HFFc6 (cell line): ENCODE data around the gene MRPL2. TPM values are rescaled to one million over a fixed set of nuclear protein-coding genes. Genes with fewer than 3 reads are reported as not detected.
"Not testable (repeated sequence)": the region's sequence is repeated elsewhere in the genome, so short reads cannot be mapped to it uniquely, and the experiment has no call there.

ENCODE experiments used
- DNase-seq: peaks from one replicate; pipeline ENCODE4 v3.0.0-alpha.2; 2018
- H3K27ac Mint-ChIP-seq: 2 replicates; pipeline ENCODE4 v1.8.0; 2020; ENCODE audit warnings: mild to moderate bottlenecking, mixed read lengths
- H3K27me3 Mint-ChIP-seq: 2 replicates; pipeline ENCODE4 v1.8.0; 2021; ENCODE audit warnings: mild to moderate bottlenecking, moderate library complexity, mixed read lengths; ENCODE audit not compliant: insufficient read depth
- H3K36me3 Mint-ChIP-seq: 2 replicates; pipeline ENCODE4 v1.8.0; 2021; ENCODE audit warnings: low read depth, mixed read lengths
- H3K4me1 Mint-ChIP-seq: 2 replicates; pipeline ENCODE4 v1.8.0; 2020; ENCODE audit warnings: low read depth, mixed read lengths
- H3K4me3 Mint-ChIP-seq: 2 replicates; pipeline ENCODE4 v1.8.0; 2020; ENCODE audit warnings: mild to moderate bottlenecking, moderate library complexity, mixed read lengths
- H3K9me3 Mint-ChIP-seq: 2 replicates; pipeline ENCODE4 v1.8.0; 2020; ENCODE audit warnings: mild to moderate bottlenecking, mixed read lengths
- CTCF ChIP-seq: fragments of 200-600 bp; sonication (generic); IDR thresholded peaks from 2 replicates; pipeline ENCODE4 v1.5.0; 2021; ENCODE audit warnings: antibody characterized with exemption, mild to moderate bottlenecking
- total RNA-seq, 6 experiments: library from RNA; stranded (reverse); fragmentation: NEBNext Ultra II Directional; extraction: Animal tissue kit (Norgen Biotek cat#: 25700); gene quantifications; 2 replicates in 1 of 6; 3 replicates in 5 of 6; pipeline ENCODE4 v1.2.3, GENCODE V29; 2021

MRPL2 gene
- total RNA-seq, 6 experiments from 2014 or later, result 52.6 to 62.9 (median 58.7) TPM

- no peaks in the 10 kb centered on the region; the same call in none of the 2 replicates for H3K27me3 Mint-ChIP-seq
- TF ChIP-seq CTCF, result no peak
- H3K27ac Mint-ChIP-seq, result no peak overlapping the region
- H3K4me3 Mint-ChIP-seq, result no peak overlapping the region
- no peaks in the 10 kb centered on the region for H3K9me3 Mint-ChIP-seq
- peaks cover 34% of the 10 kb centered on the region for H3K36me3 Mint-ChIP-seq
- DNase-seq, result no peak
- H3K4me1 Mint-ChIP-seq, result peaks cover 8% of the 10 kb centered on the region
Observed at GRCh38 chr6:43045371-43045930, 13.8 kb downstream of the MRPL2 start.

GRCh38 chr6:43043310-43043709 is 15.9 kb downstream of the MRPL2 start:
- H3K9me3 Mint-ChIP-seq, result no peaks in the 10 kb centered on the region
- no peak overlapping the region for H3K27ac Mint-ChIP-seq
- no peak for TF ChIP-seq CTCF
- no peak for DNase-seq
- H3K4me1 Mint-ChIP-seq, result no peaks in the 10 kb centered on the region
- no peak overlapping the region for H3K4me3 Mint-ChIP-seq
- peaks cover 26% of the 10 kb centered on the region; the same call in 1 of the 2 replicates for H3K36me3 Mint-ChIP-seq
- H3K27me3 Mint-ChIP-seq, result no peaks in the 10 kb centered on the region; the same call in none of the 2 replicates

- not testable (repeated sequence) for H3K27me3 Mint-ChIP-seq, H3K4me3 Mint-ChIP-seq, H3K27ac Mint-ChIP-seq, DNase-seq, H3K9me3 Mint-ChIP-seq, H3K4me1 Mint-ChIP-seq
- H3K36me3 Mint-ChIP-seq, result peaks cover 41% of the 10 kb centered on the region; the same call in 1 of the 2 replicates
Observed at GRCh38 chr6:43041475-43041874, 17.8 kb downstream of the MRPL2 start.

- H3K36me3 Mint-ChIP-seq, result peaks cover 35% of the 10 kb centered on the region; the same call in 1 of the 2 replicates
- H3K4me3 Mint-ChIP-seq, result no peak overlapping the region
- no peak overlapping the region for H3K27ac Mint-ChIP-seq
- no peaks in the 10 kb centered on the region for H3K9me3 Mint-ChIP-seq
- peaks cover 4% of the 10 kb centered on the region for H3K27me3 Mint-ChIP-seq
- H3K4me1 Mint-ChIP-seq, result no peaks in the 10 kb centered on the region
- DNase-seq, result no peak
- no peak for TF ChIP-seq CTCF
Observed at GRCh38 chr6:43040542-43041257, 18.5 kb downstream of the MRPL2 start.

GRCh38 chr6:43038727-43039126 is 20.5 kb downstream of the MRPL2 start:
- Mint-ChIP-seq H3K27ac (no peak overlapping the region), H3K4me1 (no peaks in the 10 kb centered on the region), H3K4me3 (no peak overlapping the region), H3K36me3 (peaks cover 32% of the 10 kb centered on the region), H3K27me3 (peaks cover 4% of the 10 kb centered on the region; the same call in 1 of the 2 replicates), H3K9me3 (no peaks in the 10 kb centered on the region)
- TF ChIP-seq CTCF, result no peak
- DNase-seq, result no peak

GRCh38 chr6:43037706-43038105 is 21.5 kb downstream of the MRPL2 start:
- peaks cover 6% of the 10 kb centered on the region; the same call in 1 of the 2 replicates for H3K27me3 Mint-ChIP-seq
- H3K4me1 Mint-ChIP-seq, result no peaks in the 10 kb centered on the region
- no peak for DNase-seq
- no peak overlapping the region for H3K27ac Mint-ChIP-seq
- no peak for TF ChIP-seq CTCF
- no peak overlapping the region for H3K4me3 Mint-ChIP-seq
- H3K9me3 Mint-ChIP-seq, result no peaks in the 10 kb centered on the region
- H3K36me3 Mint-ChIP-seq, result peaks cover 38% of the 10 kb centered on the region
